GM19099 (cell line): Measurements from ENCODE around the gene FNTB.

Experiments used
- POLR2A ChIP-seq: IDR thresholded peaks from 3 replicates; pipeline ENCODE4 v1.6.1; 2011; ENCODE audit warnings: low read depth; ENCODE audit not compliant: insufficient read length; ENCODE audit errors: extremely low read depth

The FNTB gene

DNA sequence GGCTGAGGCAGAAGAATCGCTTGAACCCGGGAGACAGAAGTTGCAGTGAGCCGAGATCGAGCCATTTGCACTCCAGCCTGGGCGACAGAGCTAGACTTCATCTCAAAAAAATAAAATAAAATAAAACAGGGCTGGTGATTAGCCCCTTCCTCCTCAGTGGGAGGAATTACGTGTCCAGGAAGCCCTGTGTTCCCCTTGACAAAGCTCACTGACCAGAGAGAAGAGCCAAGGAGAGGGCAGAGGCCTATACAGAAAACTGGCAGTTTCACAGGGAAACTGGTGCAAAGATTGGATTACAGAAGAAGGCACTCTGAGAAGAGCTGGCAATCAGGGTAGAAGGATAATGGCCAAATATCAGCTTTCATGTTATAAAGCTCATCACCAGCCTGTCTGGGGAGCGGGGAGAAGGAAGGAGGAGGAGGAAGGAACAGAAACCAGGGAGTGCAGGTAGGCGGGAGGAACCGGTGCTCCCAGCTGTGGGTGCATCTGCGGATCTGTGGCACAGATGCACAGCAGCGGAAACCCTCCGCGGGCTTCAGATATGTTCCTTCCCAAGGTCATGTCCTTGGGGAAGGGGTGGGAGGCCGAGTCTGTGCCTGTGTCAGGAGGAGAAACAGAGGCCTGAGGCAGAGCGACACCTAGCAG, 21.2 kb upstream of the FNTB start:
- no peak for TF ChIP-seq POLR2A

- TF ChIP-seq POLR2A: no peak
These were observed 19.7 kb upstream of the FNTB start for GRCh38 chr14:64966976-64967375.

GRCh38 chr14:64968167-64968566, 18.5 kb upstream of the FNTB start:
- TF ChIP-seq POLR2A: no peak

GRCh38 chr14:64968651-64969050, 18.0 kb upstream of the FNTB start:
- TF ChIP-seq POLR2A: no peak

DNA sequence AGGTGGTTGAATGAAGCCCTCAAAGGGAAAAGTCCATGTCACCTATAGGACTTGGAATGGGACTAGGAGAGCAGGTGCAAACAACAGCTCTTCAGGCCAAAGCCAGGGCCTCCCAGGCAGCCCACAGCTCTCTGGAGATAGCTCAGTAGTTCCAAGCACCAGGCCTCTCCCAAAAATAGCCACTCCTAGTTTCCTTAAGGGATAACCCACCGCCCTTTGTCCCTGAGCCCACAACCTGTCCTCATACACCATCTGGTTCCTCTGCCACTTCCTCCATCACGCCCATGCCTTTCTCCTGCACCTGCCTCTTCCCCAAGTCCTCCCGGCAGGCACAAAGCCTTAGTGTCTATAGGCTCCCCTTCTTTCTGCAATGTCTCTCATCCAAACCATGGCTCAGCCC, 16.7 kb upstream of the FNTB start:
- TF ChIP-seq POLR2A: no peak

DNA sequence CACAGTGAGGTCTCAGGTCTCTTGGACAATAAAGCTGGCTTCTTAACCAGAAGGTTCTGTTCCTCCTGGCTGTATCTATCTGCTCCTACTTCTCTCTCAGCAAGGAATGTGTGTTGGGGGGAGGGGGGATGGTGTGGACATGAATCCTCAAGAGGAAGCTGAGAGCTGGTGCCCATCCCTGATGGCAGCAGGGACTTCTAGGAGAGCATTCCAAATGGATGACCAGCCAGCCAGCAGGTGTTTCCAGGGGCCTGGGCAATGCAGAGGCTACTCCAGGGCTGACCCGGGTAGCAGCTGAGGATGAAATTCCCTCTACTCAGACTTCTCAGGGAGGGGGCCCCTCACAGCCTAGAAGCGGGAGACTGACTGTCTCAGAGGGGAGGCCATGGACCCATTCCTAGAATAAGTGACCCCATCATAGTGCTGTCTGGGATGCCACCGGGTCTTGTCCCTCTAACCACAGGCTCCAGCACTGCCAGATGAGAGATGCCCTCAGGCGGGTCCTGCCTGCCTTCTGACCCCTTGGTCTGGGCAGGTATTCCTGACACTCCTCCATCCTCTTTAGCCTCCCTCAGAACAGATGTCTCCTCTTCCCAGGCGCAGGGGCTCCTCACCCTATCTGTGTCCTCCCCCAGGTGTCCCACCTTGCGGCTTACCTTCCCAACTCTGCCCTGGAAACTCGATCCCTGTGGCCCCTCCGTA, 15.8 kb upstream of the FNTB start:
- no peak for TF ChIP-seq POLR2A

GRCh38 chr14:64971491-64971942, 15.2 kb upstream of the FNTB start:
- no peak for TF ChIP-seq POLR2A

DNA sequence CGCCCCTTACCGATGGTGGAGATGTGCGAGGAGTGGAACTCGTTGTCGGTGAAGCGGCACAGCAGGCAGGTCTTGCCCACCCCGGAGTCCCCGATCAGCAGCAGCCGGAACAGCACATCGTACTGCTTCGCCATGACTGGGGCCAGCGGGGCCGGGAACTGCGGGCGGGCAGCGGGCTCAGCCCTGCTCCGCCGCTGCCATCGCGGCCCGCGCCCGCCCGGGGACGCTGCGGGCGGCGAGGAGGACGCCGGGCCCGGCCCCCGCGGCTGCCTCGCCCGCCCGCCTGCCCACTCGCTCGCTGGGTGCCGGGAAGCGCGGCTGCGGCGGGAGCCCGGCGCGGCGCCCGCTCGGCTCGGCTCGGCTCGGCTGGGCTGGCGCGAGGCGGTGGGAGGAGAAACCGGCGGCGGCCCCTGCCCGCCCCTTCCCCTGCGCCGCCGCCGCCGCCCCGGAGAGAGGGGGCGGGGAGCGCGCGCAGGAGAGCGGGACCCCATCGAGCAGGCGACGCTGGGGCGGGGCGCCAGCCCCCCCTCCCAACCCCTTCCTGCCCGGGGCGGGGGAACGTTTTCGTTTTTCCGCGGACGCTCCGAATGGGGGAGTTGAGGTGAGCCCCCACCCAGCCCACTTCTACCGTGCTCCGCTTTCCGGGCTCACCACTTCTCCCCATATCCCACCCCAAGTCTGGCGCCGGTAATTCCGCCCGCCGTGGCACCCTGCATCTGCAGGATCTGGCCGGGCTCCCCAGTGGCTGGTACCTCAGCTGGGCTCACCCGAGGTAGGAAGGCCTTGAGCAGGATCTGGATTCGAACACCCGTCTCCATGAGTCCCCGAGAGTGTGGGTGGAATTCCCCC, 14.5 kb upstream of the FNTB start, which contains the start of gene RAB15:
RAB15 (minus strand) TSS at position 394 of the 849 bp plus-strand sequence; CDS start at position 134, 260 bp downstream.
- TF ChIP-seq POLR2A: no peak

- TF ChIP-seq POLR2A: no peak
These were observed 13.7 kb upstream of the FNTB start for GRCh38 chr14:64973026-64973442.

DNA sequence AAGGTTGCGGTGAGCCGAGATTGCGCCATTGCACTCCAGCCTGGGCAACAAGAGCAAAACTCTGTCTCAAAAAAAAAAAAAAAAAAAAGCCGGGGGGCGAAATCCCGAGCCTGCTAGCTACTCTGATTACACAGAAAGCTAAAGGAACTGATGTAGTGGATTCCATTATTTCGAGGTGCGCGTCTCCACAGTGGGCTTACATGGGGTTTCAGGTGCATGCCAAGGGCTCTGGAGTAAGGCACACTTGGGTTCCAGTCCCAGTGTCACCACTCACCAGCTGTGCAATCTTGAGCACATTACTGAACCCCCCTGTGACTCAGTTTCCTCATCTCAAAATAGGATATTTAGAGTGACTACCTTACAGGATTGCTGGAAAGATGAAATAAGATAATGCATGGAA, 12.9 kb upstream of the FNTB start:
- no peak for TF ChIP-seq POLR2A

DNA sequence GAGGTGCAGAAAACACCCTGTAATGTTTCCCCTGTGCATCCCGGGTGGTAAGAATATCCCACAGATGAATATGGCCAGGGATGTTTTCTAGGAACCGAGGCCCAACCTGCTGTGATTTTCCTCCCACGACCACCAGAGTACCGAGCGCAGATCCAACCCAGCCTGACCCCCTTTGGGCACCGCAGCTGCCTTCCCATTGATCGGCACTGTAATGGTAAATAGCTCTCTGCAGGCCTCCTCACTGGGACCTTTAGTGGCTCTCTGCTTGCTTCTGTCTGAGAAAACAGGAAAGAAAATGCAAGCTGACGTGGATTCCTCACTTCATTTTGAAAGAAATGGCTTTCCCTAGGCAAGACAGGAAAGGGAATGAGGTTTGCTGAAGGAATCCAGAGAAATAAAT, 12.1 kb upstream of the FNTB start:
- TF ChIP-seq POLR2A: no peak

GRCh38 chr14:64979336-64980074, 7.2 kb upstream of the FNTB start:
- no peak for TF ChIP-seq POLR2A

DNA sequence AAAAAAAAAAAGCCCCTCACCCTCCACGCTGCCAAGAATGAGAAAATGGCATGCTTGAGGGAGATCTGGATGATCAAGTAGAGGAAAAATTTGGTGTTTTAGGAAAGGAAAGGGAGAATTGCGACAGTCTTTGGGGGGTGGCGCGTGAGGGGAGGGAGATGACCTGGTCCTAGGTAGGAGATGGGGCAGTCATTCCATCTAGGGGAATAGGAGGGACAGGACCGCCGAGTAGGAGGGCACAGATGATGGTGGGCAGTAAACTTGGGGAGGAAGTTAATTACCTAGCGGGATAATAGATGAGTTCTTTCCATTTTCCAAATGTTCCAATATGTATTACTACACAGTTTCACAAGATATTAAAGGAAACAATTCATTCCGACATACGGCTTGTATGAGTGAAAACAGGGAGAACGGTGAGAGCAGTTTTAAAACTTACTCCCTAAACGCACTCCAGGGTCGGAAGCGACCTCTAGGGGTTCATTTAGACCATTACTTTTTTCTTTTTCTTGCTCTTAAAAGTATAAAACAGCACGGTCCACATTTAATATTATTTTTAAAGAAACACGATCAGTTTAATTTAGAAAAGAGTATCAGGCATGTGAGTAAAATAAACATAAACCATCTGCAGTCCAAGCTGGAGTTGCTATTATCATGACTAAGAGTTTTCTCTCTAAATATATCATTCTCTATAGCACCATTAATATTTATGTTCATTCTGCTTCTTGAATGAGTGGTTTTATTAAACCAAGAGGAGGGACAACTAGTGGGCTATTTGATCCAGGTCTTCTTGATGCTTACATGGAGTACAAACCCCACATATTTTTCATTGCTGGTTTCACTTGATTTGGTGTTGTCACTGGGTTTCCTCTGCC, 3.0 kb upstream of the FNTB start:
- no peak for TF ChIP-seq POLR2A

GRCh38 chr14:64987438-64987767, 708 bp downstream of the FNTB start:
- no peak for TF ChIP-seq POLR2A
